ENCODE results near the gene CPTP. TPM values are rescaled to one million over a fixed set of nuclear protein-coding genes. Genes with fewer than 3 reads are reported as not detected.

CPTP gene
- polyA plus RNA-seq, 3 donors = 6.4 to 7.7 (median 7.4) TPM

DNA sequence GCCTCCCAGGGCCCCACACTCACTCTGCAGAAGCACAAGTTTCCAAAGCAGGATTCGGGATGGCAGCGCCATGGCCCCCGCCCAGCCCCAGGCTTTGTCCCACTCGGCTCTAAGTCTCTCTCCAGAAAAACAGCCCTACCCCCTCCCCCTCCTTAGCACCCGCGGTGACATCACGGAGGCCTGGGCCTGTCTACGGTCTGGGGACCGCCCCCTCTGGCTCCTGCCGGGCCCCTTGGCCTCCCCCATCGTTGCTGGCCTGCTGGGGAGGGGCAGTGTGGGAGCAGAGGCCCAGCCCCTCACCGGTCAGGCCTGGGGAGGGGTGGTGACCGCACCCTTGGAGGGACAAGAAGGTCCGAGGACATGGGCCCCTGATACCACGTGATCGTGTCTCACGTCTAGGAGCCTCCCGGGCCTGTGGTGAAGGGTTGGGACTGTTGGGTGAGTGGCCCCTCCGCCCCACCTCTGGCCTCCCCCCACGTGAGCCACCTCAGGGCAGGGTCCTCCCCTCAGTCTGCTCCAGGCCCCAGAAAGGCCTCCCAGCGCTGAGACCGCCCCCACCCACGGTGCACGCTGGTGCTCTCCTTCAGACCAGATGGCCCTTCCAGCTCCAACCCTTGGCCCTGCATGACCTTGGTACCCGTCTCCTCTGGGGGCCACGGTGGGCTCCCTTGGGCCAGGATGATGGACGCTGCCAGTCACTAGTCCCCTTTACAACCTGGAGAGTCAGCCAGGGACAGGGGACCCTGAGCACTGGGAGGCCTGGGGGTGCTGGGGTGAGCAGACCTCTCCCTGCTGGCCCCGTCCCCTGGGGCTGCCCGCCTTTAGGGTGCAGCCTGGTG lies 34.0 kb downstream of the CPTP start, which contains the start of gene MXRA8:
MXRA8 (minus strand) TSS at position 123 of the 839 bp plus-strand sequence; CDS start at position 72, 51 bp downstream.
- 37% methylated on average over 17 of the region's 29 CpGs for WGBS (ENCODE audit: insufficient coverage)
- H3K9me3 Mint-ChIP-seq = peaks cover 0 to 9% (median 3%) of the 10 kb centered on the region in 7 donors
- Histone ChIP-seq H3K27ac (ENCODE audit: low read depth in 1 of 2, low read length in 2 of 2) (no peak within 1 kb of the TSS), H3K4me1 (ENCODE audit: control insufficient read depth in 1 of 2, insufficient read depth in 2 of 2, low read length in 2 of 2) (no peaks in the 10 kb centered on the region), H3K4me2 (replicated peaks; ENCODE audit: extremely low read depth, low read length, poor library complexity, severe bottlenecking) (no peak within 1 kb of the TSS), H2AFZ (ENCODE audit: insufficient read depth, low read depth, low read length, poor library complexity, severe bottlenecking) (peak within 1 kb of the TSS; percentile 21), H3K36me3 (replicated peaks in 1 of 2; ENCODE audit: control insufficient read depth in 1 of 2, insufficient read depth in 2 of 2, low read length in 2 of 2) (no peaks in the 10 kb centered on the region), H3K4me3 (replicated peaks in 1 of 3; ENCODE audit: low read depth in 2 of 3, low read length in 3 of 3) (no peak within 1 kb of the TSS), H3K79me2 (ENCODE audit: insufficient read depth, low read length) (no peaks in the 10 kb centered on the region), H3K27me3 (ENCODE audit: control insufficient read depth in 2 of 2, insufficient read depth in 2 of 2, low read length in 2 of 2) (peaks cover 8 to 68% of the 10 kb centered on the region in 2 donors), H3K9me3 (replicated peaks in 1 of 2; ENCODE audit: control insufficient read depth in 1 of 2, insufficient read depth in 1 of 2, low read length in 2 of 2) (no peaks in the 10 kb centered on the region), H3K9ac (ENCODE audit: insufficient read depth, low read length, poor library complexity, severe bottlenecking) (no peak within 1 kb of the TSS), H4K20me1 (ENCODE audit: insufficient read depth, low read length) (no peaks in the 10 kb centered on the region)
- peaks cover 6% of the 10 kb centered on the region for H3K4me1 Mint-ChIP-seq
- intact Hi-C loops (cut with micrococcal nuclease) = no loop called here
- H3K27me3 Mint-ChIP-seq (ENCODE audit: low read depth in 3 of 3) = peaks cover 62 to 99% (median 69%) of the 10 kb centered on the region in 3 donors
- H3K4me3 Mint-ChIP-seq = peak within 1 kb of the TSS in 1 of 2 donors; percentile 60
- DNase-seq = no peak
- peaks cover 0 to 2% of the 10 kb centered on the region in 2 donors for H3K36me3 Mint-ChIP-seq
- H3K27ac Mint-ChIP-seq = peak within 1 kb of the TSS in 1 of 7 donors; percentile 55
- no peak for TF ChIP-seq CTCF (IDR thresholded peaks at IDR 0.05)

DNA sequence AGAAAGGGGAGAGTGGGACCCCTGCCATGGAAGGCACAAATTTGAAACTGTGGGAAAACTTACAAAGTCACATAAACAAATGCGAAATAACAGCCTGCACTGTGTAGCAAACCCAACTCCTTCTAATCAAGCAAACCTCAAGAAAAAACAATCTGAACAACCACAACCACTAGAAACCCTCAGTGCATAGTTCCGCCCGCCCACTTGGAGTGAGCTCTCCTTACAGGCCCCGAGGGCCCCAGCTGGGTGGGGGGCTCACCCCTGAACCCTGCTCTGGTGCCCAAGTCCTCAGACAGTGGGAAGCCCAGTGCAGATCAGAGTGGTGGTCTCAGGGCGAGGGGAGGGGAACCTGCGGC lies 34.7 kb downstream of the CPTP start:
- H3K27me3 ChIP-seq (ENCODE audit: control insufficient read depth in 2 of 2, insufficient read depth in 2 of 2, low read length in 2 of 2) = peaks cover 1 to 62% of the 10 kb centered on the region in 2 donors
- no peak for TF ChIP-seq CTCF (IDR thresholded peaks at IDR 0.05)
- intact Hi-C loops (cut with micrococcal nuclease) = no loop called here

More for the DNA sequence above, 34.7 kb downstream of the CPTP start:
- Histone ChIP-seq H4K20me1 (ENCODE audit: insufficient read depth, low read length) (no peaks in the 10 kb centered on the region), H3K9ac (ENCODE audit: insufficient read depth, low read length, poor library complexity, severe bottlenecking) (no peak overlapping the region), H3K79me2 (ENCODE audit: insufficient read depth, low read length) (no peaks in the 10 kb centered on the region), H3K4me2 (replicated peaks; ENCODE audit: extremely low read depth, low read length, poor library complexity, severe bottlenecking) (no peak overlapping the region), H2AFZ (ENCODE audit: insufficient read depth, low read depth, low read length, poor library complexity, severe bottlenecking) (no peak overlapping the region), H3K27ac (ENCODE audit: low read depth in 1 of 2, low read length in 2 of 2) (no peak overlapping the region), H3K9me3 (replicated peaks in 1 of 2; ENCODE audit: control insufficient read depth in 1 of 2, insufficient read depth in 1 of 2, low read length in 2 of 2) (no peaks in the 10 kb centered on the region), H3K4me3 (replicated peaks in 1 of 3; ENCODE audit: low read depth in 2 of 3, low read length in 3 of 3) (no peak overlapping the region), H3K36me3 (replicated peaks in 1 of 2; ENCODE audit: control insufficient read depth in 1 of 2, insufficient read depth in 2 of 2, low read length in 2 of 2) (no peaks in the 10 kb centered on the region), H3K4me1 (ENCODE audit: control insufficient read depth in 1 of 2, insufficient read depth in 2 of 2, low read length in 2 of 2) (no peaks in the 10 kb centered on the region)
- H3K9me3 Mint-ChIP-seq = peaks cover 0 to 6% (median 3%) of the 10 kb centered on the region in 7 donors
- peak overlapping the region in 1 of 7 donors; percentile 55 for H3K27ac Mint-ChIP-seq
- peaks cover 0 to under 1% of the 10 kb centered on the region in 2 donors for H3K36me3 Mint-ChIP-seq
- H3K27me3 Mint-ChIP-seq (ENCODE audit: low read depth in 3 of 3) = peaks cover 55 to 95% (median 68%) of the 10 kb centered on the region in 3 donors
- H3K4me1 Mint-ChIP-seq = peaks cover 5% of the 10 kb centered on the region
- no peak for DNase-seq
- peak overlapping the region in 1 of 2 donors; percentile 27 for H3K4me3 Mint-ChIP-seq
- WGBS (ENCODE audit: insufficient coverage) = 78% methylated on average over 5 of the region's 6 CpGs
